CD14-positive monocyte (primary cell): ENCODE measurements around the gene FGF2. TPM values are rescaled to one million over a fixed set of nuclear protein-coding genes. Genes with fewer than 3 reads are reported as not detected.

Experiments used
- DNase-seq, 3 donors: peaks; one replicate each; pipeline ENCODE4 v3.0.0-alpha.2; 2011 to 2022
- H2AFZ ChIP-seq: 2 replicates; pipeline ENCODE4 v1.6.0; 2012; ENCODE audit warnings: mild to moderate bottlenecking, low read depth, low read length, inconsistent platforms; ENCODE audit not compliant: insufficient read depth, poor library complexity, severe bottlenecking
- H3K27ac ChIP-seq, 2 donors: 1 replicate in 1 of 2; 2 replicates in 1 of 2; pipeline ENCODE4 v1.5.1; 2012 to 2013; ENCODE audit warnings: low read length in 2 of 2, control low read depth in 1 of 2, inconsistent platforms in 1 of 2, low read depth in 1 of 2, mild to moderate bottlenecking in 1 of 2
- H3K27me3 ChIP-seq, 2 donors: one replicate each; pipeline versions ENCODE4 v1.6.0 to v1.6.1; 2011 to 2013; ENCODE audit warnings: low read length in 2 of 2; ENCODE audit not compliant: control insufficient read depth in 2 of 2, insufficient read depth in 2 of 2
- H3K36me3 ChIP-seq, 2 donors: replicated peaks in 1 of 2; 1 replicate in 1 of 2; 2 replicates in 1 of 2; pipeline versions ENCODE4 v1.5.1 to v1.6.1; 2012 to 2013; ENCODE audit warnings: low read length in 2 of 2, control low read depth in 1 of 2, inconsistent platforms in 1 of 2, mild to moderate bottlenecking in 1 of 2; ENCODE audit not compliant: insufficient read depth in 2 of 2, control insufficient read depth in 1 of 2
- H3K4me1 ChIP-seq, 2 donors: 1 replicate in 1 of 2; 2 replicates in 1 of 2; pipeline versions ENCODE4 v1.5.1 to v1.6.1; 2012 to 2013; ENCODE audit warnings: low read length in 2 of 2, control low read depth in 1 of 2, inconsistent platforms in 1 of 2, mild to moderate bottlenecking in 1 of 2, moderate library complexity in 1 of 2; ENCODE audit not compliant: insufficient read depth in 2 of 2, control insufficient read depth in 1 of 2
- H3K4me2 ChIP-seq: replicated peaks from 2 replicates; pipeline ENCODE3; 2012; ENCODE audit warnings: low read length, moderate library complexity, mild to moderate bottlenecking; ENCODE audit not compliant: poor library complexity, severe bottlenecking; ENCODE audit errors: extremely low read depth
- H3K4me3 ChIP-seq, 3 experiments: fragments of 200-600 bp in 1 of 3; sonication (generic) in 1 of 3; replicated peaks in 1 of 3; 1 replicate in 2 of 3; 2 replicates in 1 of 3; pipeline ENCODE4 v1.5.1; 2011 to 2013; ENCODE audit warnings: low read length in 3 of 3, mild to moderate bottlenecking in 3 of 3, control low read depth in 2 of 3, low read depth in 2 of 3, inconsistent platforms in 1 of 3, moderate library complexity in 1 of 3
- H3K79me2 ChIP-seq: 2 replicates; pipeline ENCODE4 v1.6.0; 2012; ENCODE audit warnings: mild to moderate bottlenecking, control low read depth, inconsistent platforms, low read length, moderate library complexity; ENCODE audit not compliant: insufficient read depth
- H3K9ac ChIP-seq: 2 replicates; pipeline ENCODE4 v1.6.0; 2017; ENCODE audit warnings: low read length, mild to moderate bottlenecking; ENCODE audit not compliant: insufficient read depth, poor library complexity, severe bottlenecking
- H3K9me3 ChIP-seq, 2 donors: replicated peaks in 1 of 2; 1 replicate in 1 of 2; 2 replicates in 1 of 2; pipeline versions ENCODE4 v1.5.1 to v1.6.1; 2012 to 2013; ENCODE audit warnings: low read length in 2 of 2, control low read depth in 1 of 2; ENCODE audit not compliant: control insufficient read depth in 1 of 2, insufficient read depth in 1 of 2
- H4K20me1 ChIP-seq: 2 replicates; pipeline ENCODE4 v1.6.0; 2012; ENCODE audit warnings: mild to moderate bottlenecking, low read length, control low read depth, moderate library complexity; ENCODE audit not compliant: insufficient read depth
- H3K27ac Mint-ChIP-seq, 7 donors: one replicate each; pipeline ENCODE4 v1.8.0; 2020; ENCODE audit warnings: mild to moderate bottlenecking in 7 of 7, mixed read lengths in 7 of 7, moderate library complexity in 6 of 7, inconsistent platforms in 2 of 7
- H3K27me3 Mint-ChIP-seq, 3 donors: one replicate each; pipeline ENCODE4 v1.8.0; 2021 to 2022; ENCODE audit warnings: low read depth in 3 of 3, mild to moderate bottlenecking in 3 of 3, mixed read lengths in 3 of 3, moderate library complexity in 3 of 3, inconsistent platforms in 1 of 3
- H3K36me3 Mint-ChIP-seq, 2 donors: one replicate each; pipeline ENCODE4 v1.8.0; 2020; ENCODE audit warnings: mixed read lengths in 2 of 2, inconsistent platforms in 1 of 2, mild to moderate bottlenecking in 1 of 2
- H3K4me1 Mint-ChIP-seq: one replicate; pipeline ENCODE4 v1.8.0; 2020; ENCODE audit warnings: mild to moderate bottlenecking, mixed read lengths
- H3K4me3 Mint-ChIP-seq, 2 donors: one replicate each; pipeline ENCODE4 v1.8.0; 2020; ENCODE audit warnings: mild to moderate bottlenecking in 2 of 2, mixed read lengths in 2 of 2, moderate library complexity in 1 of 2
- H3K9me3 Mint-ChIP-seq, 7 donors: one replicate each; pipeline ENCODE4 v1.8.0; 2020 to 2022; ENCODE audit warnings: mixed read lengths in 7 of 7, mild to moderate bottlenecking in 6 of 7, moderate library complexity in 6 of 7, inconsistent platforms in 2 of 7
- WGBS: methylation state at CpG from one replicate; pipeline ENCODE4 v1.1.5; 2013; ENCODE audit warnings: missing lambda C conversion rate; ENCODE audit not compliant: insufficient coverage; 5-methylcytosine and 5-hydroxymethylcytosine counted together
- intact Hi-C, 2 donors: fragments of 100-400 bp; cut with micrococcal nuclease; formaldehyde crosslinking; loops; one replicate each; pipeline versions ENCODE4 v1.15.0 to v1.15.1; 2023
- polyA plus RNA-seq, 3 donors: library from polyadenylated mRNA; depleted of rRNA in 1 of 3; unstranded in 2 of 3; stranded (reverse) in 1 of 3; fragments of 300-500 nt in 2 of 3; fragments of >200 nt in 1 of 3; fragmentation: Illumina TruSeq in 2 of 3; gene quantifications; 1 replicate in 2 of 3; 2 replicates in 1 of 3; pipeline ENCODE4 v1.2.3, GENCODE V29; 2012 to 2021
- TF ChIP-seq, protein P1 (sequence below): fragments of 200-600 bp; IDR thresholded peaks from one replicate; pipeline ENCODE4 v1.8.0; 2022; ENCODE audit warnings: antibody characterized with exemption, mild to moderate bottlenecking

The FGF2 gene
- polyA plus RNA-seq, 3 donors, result not detected

DNA sequence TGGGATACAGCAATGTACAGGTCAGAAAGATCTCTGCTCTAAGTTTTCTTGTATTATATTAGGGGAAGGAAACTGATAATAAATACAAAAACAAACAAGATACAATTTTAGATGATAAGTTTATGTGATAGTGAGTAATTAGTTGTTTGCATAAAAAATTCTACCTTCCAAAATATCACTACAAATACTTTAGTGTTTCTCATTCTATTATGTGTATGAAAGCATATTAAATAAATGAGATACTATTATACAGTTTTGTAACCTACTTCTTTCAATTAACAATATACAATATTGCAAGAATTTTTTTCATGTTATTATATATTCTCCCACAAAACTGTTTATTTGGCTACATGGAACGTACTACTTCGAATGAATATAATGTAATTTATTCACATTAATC is 4.2 kb upstream of the FGF2 start:
- no peaks in the 10 kb centered on the region for H3K79me2 ChIP-seq
- peaks cover 36 to 49% of the 10 kb centered on the region in 2 donors for H3K27me3 ChIP-seq
- peaks cover 0 to 4% of the 10 kb centered on the region in 2 donors for H3K36me3 Mint-ChIP-seq
- H3K27me3 Mint-ChIP-seq, result peaks cover 39 to 62% (median 42%) of the 10 kb centered on the region in 3 donors
- peaks cover 0 to 7% of the 10 kb centered on the region in 2 donors for H3K9me3 ChIP-seq
- no peaks in the 10 kb centered on the region for H3K36me3 ChIP-seq
- H3K27ac ChIP-seq, result no peak overlapping the region
- DNase-seq, result no peak
- H4K20me1 ChIP-seq, result no peaks in the 10 kb centered on the region
- H2AFZ ChIP-seq, result no peak overlapping the region
- intact Hi-C loops, result no loop called here
- no peak overlapping the region for H3K4me3 Mint-ChIP-seq
- H3K4me3 ChIP-seq, result no peak overlapping the region
- no peak overlapping the region for H3K9ac ChIP-seq
- peaks cover 0 to 18% (median 6%) of the 10 kb centered on the region in 7 donors for H3K9me3 Mint-ChIP-seq
- no CpG with 5 or more reads among the region's 2 CpGs for WGBS
- peaks cover 5 to 7% of the 10 kb centered on the region in 2 donors for H3K4me1 ChIP-seq
- H3K27ac Mint-ChIP-seq, result no peak overlapping the region
- no peak overlapping the region for H3K4me2 ChIP-seq
- TF ChIP-seq, protein P1, sequence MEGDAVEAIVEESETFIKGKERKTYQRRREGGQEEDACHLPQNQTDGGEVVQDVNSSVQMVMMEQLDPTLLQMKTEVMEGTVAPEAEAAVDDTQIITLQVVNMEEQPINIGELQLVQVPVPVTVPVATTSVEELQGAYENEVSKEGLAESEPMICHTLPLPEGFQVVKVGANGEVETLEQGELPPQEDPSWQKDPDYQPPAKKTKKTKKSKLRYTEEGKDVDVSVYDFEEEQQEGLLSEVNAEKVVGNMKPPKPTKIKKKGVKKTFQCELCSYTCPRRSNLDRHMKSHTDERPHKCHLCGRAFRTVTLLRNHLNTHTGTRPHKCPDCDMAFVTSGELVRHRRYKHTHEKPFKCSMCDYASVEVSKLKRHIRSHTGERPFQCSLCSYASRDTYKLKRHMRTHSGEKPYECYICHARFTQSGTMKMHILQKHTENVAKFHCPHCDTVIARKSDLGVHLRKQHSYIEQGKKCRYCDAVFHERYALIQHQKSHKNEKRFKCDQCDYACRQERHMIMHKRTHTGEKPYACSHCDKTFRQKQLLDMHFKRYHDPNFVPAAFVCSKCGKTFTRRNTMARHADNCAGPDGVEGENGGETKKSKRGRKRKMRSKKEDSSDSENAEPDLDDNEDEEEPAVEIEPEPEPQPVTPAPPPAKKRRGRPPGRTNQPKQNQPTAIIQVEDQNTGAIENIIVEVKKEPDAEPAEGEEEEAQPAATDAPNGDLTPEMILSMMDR, result no peak
- H3K4me1 Mint-ChIP-seq, result peaks cover 4% of the 10 kb centered on the region

DNA sequence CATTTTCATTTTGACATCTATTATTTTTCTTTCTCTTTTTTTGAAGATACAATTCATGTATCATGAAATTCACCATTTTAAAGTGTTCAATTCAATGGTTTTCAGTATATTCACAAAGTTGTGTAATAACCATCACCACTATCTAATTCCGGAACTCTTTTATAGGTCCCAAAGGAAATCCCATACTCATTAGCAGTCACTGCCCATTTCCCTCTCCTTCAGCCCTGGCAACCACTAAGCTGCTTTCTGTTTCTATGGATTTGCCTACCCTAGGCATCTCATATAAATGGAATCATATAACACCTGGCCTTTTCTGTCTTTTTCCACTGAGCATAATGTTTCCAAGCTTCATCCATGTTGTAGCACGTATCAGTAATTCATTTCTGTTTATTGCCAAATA is 3.2 kb upstream of the FGF2 start:
- Mint-ChIP-seq H3K4me1 (peaks cover 14% of the 10 kb centered on the region), H3K27ac (peak overlapping the region in 2 of 7 donors; percentile 18 to 64), H3K36me3 (peaks cover 0 to 9% of the 10 kb centered on the region in 2 donors), H3K4me3 (no peak overlapping the region), H3K27me3 (peaks cover 45 to 68% (median 48%) of the 10 kb centered on the region in 3 donors), H3K9me3 (peaks cover 0 to 19% (median 9%) of the 10 kb centered on the region in 7 donors)
- DNase-seq, result no peak
- Histone ChIP-seq H3K4me1 (peaks cover 11 to 12% of the 10 kb centered on the region in 2 donors), H3K9me3 (peaks cover 0 to 13% of the 10 kb centered on the region in 2 donors), H3K36me3 (no peaks in the 10 kb centered on the region), H3K27ac (no peak overlapping the region), H4K20me1 (no peaks in the 10 kb centered on the region), H2AFZ (no peak overlapping the region), H3K9ac (no peak overlapping the region), H3K4me3 (no peak overlapping the region), H3K79me2 (no peaks in the 10 kb centered on the region), H3K4me2 (no peak overlapping the region), H3K27me3 (peaks cover 46 to 59% of the 10 kb centered on the region in 2 donors)
- 100% methylated on average over 1 of the region's 2 CpGs for WGBS
- TF ChIP-seq, protein P1, result no peak
- intact Hi-C loops, result no loop called here
